Adrenal gland (tissue), 12 donors: ENCODE results near the gene RHBDF2. TPM values are rescaled to one million over a fixed set of nuclear protein-coding genes. Genes with fewer than 3 reads are reported as not detected.
A peak's percentile ranks its signal among the peaks of the same experiment; 100 is the strongest.

Experiments used
- DNase-seq, 7 donors: peaks; one replicate each; pipeline ENCODE4 v3.0.0-alpha.2; 2019 to 2020
- H3K27ac ChIP-seq, 5 donors: fragments of 200-600 bp; sonication (generic) in 4 of 5; 1 replicate in 3 of 5; 2 replicates in 2 of 5; pipeline versions ENCODE4 v1.5.1 to v1.8.0; 2016 to 2020; ENCODE audit warnings: mild to moderate bottlenecking in 1 of 5
- H3K27me3 ChIP-seq: fragments of 200-600 bp; 2 replicates; pipeline ENCODE4 v1.8.0; 2021
- H3K36me3 ChIP-seq, 2 donors: fragments of 200-600 bp; replicated peaks in 1 of 2; 1 replicate in 1 of 2; 2 replicates in 1 of 2; pipeline versions ENCODE4 v1.5.1 to v1.8.0; 2018 to 2022
- H3K4me1 ChIP-seq, 2 donors: fragments of 200-600 bp; replicated peaks in 1 of 2; 1 replicate in 1 of 2; 2 replicates in 1 of 2; pipeline versions ENCODE4 v1.5.1 to v1.8.0; 2018 to 2021
- H3K4me3 ChIP-seq, 4 donors: fragments of 200-600 bp; sonication (generic) in 3 of 4; one replicate each; pipeline ENCODE4 v1.5.1; 2016 to 2018
- H3K9me3 ChIP-seq, 3 donors: fragments of 200-600 bp; sonication (generic) in 1 of 3; replicated peaks in 1 of 3; 1 replicate in 2 of 3; 2 replicates in 1 of 3; pipeline versions ENCODE4 v1.5.1 to v1.8.0; 2016 to 2021
- CTCF ChIP-seq, 6 experiments: fragments of 450-650 bp in 4 of 6; fragments of 200-600 bp in 2 of 6; sonication (generic) in 1 of 6; IDR thresholded peaks; 1 replicate in 5 of 6; 2 replicates in 1 of 6; pipeline versions ENCODE4 v1.5.1 to v1.8.0; 2016 to 2021; ENCODE audit warnings: antibody characterized with exemption in 6 of 6, mild to moderate bottlenecking in 2 of 6, moderate library complexity in 1 of 6
- POLR2A ChIP-seq, 2 donors: fragments of 450-650 bp; IDR thresholded peaks; one replicate each; pipeline ENCODE4 v1.6.1; 2017; ENCODE audit warnings: antibody characterized with exemption in 2 of 2, mild to moderate bottlenecking in 2 of 2, moderate library complexity in 1 of 2
- WGBS, 4 donors: extraction: QIAGEN DNeasy Blood & Tissue Kit in 2 of 4; methylation state at CpG; one replicate each; pipeline versions ENCODE4 v1.1.5 to v1.1.7; 2013 to 2017; 5-methylcytosine and 5-hydroxymethylcytosine counted together
- intact Hi-C, 2 donors: fragments of 100-400 bp; cut with DNase I; formaldehyde crosslinking; loops; one replicate each; pipeline versions ENCODE4 v1.14.1 to v1.15.0; 2022 to 2023
- polyA plus RNA-seq, 3 donors: library from polyadenylated mRNA; stranded (reverse); fragments of 200-250 nt in 2 of 3; fragments of 350-450 nt in 1 of 3; fragmentation: Illumina TruSeq in 1 of 3; extraction: RNeasy Lipid Tissue Mini Kit (QIAGEN cat#74804) in 1 of 3; gene quantifications; one replicate each; pipeline ENCODE4 v1.2.3, GENCODE V29; 2013 to 2014
- total RNA-seq, 9 donors: library from RNA; depleted of rRNA in 4 of 9; stranded (reverse); fragments of >200 nt in 4 of 9; fragments of 120-200 nt in 1 of 9; fragmentation: NEBNext Ultra II Directional in 1 of 9; extraction: Animal tissue kit (Norgen Biotek cat#: 25700) in 1 of 9; gene quantifications; one replicate each; pipeline versions ENCODE4 v1.1.0 to v1.2.4, GENCODE V29; 2013 to 2023
- donor health status: healthy with polysubstance abuse.
- donor health status: Bipolar disorder and iron deficiency.
- donor health status: DM: yes; HTN: yes; CAD: no.
- donor health status: DM: no; HTN: no; CAD: no.
- donor health status: DM: no; HTN: no; CAD: no.
- donor health status: DM: yes; HTN: yes; CAD: no.

Gene RHBDF2
- total and polyA plus RNA-seq, 12 donors = 4.9 to 156 (median 40.3) TPM

DNA sequence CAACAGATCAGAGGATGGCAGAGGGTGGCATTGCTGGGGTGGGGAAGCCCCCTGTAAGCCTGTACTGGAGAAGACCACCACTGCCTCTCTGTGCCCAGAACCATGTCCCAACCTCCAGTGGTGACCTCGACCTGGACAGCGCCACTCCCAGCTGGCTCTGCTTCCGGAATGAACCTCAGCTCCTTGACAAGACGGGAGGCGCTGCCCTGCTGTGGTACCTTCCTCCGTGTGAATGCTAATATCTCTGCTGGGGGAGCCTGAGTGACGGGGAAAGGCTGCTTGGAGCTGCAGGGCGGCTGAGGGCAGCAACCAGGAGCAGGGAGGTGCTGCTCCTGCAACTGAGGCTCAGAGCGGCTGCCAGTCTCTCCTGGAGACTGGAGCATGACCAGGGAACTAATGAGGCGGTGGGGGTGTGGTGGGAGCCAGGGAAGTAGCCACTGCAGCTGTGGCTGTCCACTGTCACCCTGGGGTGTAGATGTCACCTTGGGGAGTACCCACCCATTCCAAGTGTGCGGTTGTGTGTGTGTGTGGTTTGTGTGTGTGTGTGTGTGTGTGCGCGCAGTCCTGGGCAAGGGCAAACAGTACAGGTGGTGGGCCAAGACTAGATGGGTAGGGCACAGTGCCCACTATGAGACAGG is 44.8 kb upstream of the RHBDF2 start:
- no peaks in the 10 kb centered on the region for H3K27me3 ChIP-seq
- intact Hi-C loops = no loop called here
- DNase-seq = no peak
- no peak overlapping the region for H3K4me3 ChIP-seq
- H3K4me1 ChIP-seq = peaks cover 32 to 62% of the 10 kb centered on the region in 2 donors
- TF ChIP-seq POLR2A (IDR thresholded peaks at IDR 0.05) (no peak), CTCF (IDR thresholded peaks at IDR 0.05) (no peak)
- H3K36me3 ChIP-seq = no peaks in the 10 kb centered on the region
- WGBS, 4 donors = 57 to 72% (median 66%) methylated on average over 7 to 13 of the region's 13 CpGs
- no peaks in the 10 kb centered on the region for H3K9me3 ChIP-seq
- H3K27ac ChIP-seq = peak overlapping the region in 2 of 5 donors; percentile 43 to 71

DNA sequence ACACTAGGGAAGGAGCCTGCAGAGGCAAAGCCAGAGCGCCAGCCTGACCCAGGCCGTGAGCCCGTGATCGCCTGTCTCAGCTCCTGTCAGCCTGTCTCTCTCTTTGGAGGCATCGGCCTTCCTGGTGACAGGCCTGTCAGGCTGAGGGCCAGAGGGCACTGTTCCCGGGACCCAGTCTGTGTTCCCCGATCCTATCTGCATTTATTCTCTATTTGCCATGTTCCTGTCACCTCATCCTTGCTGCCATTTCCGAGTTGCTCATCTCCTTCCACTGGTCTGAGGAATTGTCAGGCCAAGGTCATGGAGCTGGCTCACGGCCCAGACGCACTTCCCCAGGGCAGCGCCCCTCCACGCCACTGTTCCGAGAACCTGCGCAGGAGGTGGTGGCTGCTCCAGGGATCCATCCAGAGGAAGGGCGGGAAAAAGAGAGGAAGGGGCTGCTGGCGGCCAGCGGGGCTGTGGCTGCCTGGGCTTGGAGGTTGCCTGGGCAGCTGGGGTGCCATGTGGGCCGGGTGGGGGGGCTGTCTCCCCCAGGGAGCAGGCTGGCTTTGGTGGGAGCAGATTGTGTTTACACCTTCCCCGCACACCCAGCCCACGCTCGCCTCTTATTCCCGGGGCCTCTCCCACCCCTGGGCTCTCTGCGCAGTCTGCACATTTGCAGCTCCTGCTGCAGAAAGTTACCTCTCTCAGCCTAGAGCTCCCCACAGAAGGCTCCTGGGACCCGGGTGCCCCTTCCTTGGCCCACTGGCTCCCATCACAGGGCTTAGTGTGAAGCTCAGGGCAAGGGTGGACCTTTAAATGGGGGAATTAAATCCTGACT is 43.5 kb upstream of the RHBDF2 start:
- H3K27me3 ChIP-seq = no peaks in the 10 kb centered on the region
- no peaks in the 10 kb centered on the region for H3K9me3 ChIP-seq
- TF ChIP-seq CTCF (IDR thresholded peaks at IDR 0.05) (no peak), POLR2A (IDR thresholded peaks at IDR 0.05) (peak in 1 of 2 donors; percentile 8)
- H3K36me3 ChIP-seq = no peaks in the 10 kb centered on the region
- intact Hi-C loops = no loop called here
- H3K4me1 ChIP-seq = peaks cover 30 to 63% of the 10 kb centered on the region in 2 donors
- H3K4me3 ChIP-seq = no peak overlapping the region
- peak overlapping the region in 3 of 5 donors; percentile 19 to 71 (median 60) for H3K27ac ChIP-seq
- 25 to 38% (median 35%) methylated on average over 8 to 24 of the region's 24 CpGs for WGBS, 4 donors
- peak; percentile 68 to 91 (median 82) for DNase-seq

GRCh38 chr17:76543826-76544545 is 42.8 kb upstream of the RHBDF2 start:
- Histone ChIP-seq H3K36me3 (no peaks in the 10 kb centered on the region), H3K27ac (peak overlapping the region in 3 of 5 donors; percentile 19 to 71 (median 60)), H3K4me1 (peaks cover 30 to 63% of the 10 kb centered on the region in 2 donors), H3K4me3 (no peak overlapping the region), H3K27me3 (no peaks in the 10 kb centered on the region), H3K9me3 (no peaks in the 10 kb centered on the region)
- DNase-seq = peak in 1 of 7 donors; percentile 76
- intact Hi-C loops = no loop called here
- WGBS, 4 donors = 15 to 33% (median 22%) methylated on average over 13 to 22 of the region's 22 CpGs
- TF ChIP-seq POLR2A (IDR thresholded peaks at IDR 0.05) (no peak), CTCF (IDR thresholded peaks at IDR 0.05) (no peak)

GRCh38 chr17:76543482-76543825 is 42.2 kb upstream of the RHBDF2 start:
- Histone ChIP-seq H3K36me3 (no peaks in the 10 kb centered on the region), H3K27ac (peak overlapping the region in 2 of 5 donors; percentile 60 to 71), H3K4me3 (no peak overlapping the region), H3K9me3 (no peaks in the 10 kb centered on the region), H3K27me3 (no peaks in the 10 kb centered on the region), H3K4me1 (peaks cover 30 to 64% of the 10 kb centered on the region in 2 donors)
- no peak for TF ChIP-seq CTCF (IDR thresholded peaks at IDR 0.05)
- TF ChIP-seq POLR2A (IDR thresholded peaks at IDR 0.05) = no peak
- intact Hi-C loops = no loop called here
- no peak for DNase-seq
- WGBS, 4 donors = 58 to 68% (median 65%) methylated on average over 2 to 6 of the region's 6 CpGs
